Measurements from ENCODE around the gene GNL3L.

DNA sequence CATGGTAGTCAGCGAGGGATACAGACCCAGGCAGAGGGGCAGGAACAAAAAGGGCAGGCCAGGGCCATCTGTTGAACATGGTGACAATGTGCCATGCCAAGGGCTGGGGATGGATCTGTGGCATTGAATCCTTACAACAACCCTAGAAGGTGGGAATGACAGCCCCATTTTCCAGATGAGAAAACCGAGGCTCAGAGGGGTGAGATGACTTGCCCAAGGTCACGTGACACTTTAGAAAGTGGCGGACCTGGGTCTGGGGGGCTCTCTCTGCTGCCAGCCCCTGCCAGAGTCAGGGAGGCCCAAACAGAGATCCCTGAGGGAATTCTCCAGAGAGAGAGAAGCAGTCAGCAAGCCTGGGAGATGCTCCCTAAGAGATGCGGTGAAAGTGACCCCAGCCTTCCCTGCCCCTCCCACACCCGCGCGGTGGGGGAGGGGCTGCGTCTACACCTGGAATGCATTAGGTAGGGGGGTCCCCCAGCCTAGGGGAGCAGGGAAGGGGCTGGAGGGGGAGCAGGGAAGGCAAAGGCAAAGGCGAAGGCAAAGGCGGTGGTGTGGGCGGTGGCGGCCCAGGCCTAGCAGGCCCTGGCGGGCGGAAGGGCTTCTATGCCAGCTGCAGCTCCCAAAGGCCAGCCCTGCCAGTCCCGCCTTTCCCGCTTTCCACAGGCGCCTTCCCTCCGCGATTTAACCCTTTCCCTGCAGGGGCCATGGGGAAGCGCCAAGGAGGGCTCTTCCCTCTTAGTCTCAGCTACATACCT is 47.0 kb upstream of the GNL3L start:
- TF ChIP-seq, protein P1, sequence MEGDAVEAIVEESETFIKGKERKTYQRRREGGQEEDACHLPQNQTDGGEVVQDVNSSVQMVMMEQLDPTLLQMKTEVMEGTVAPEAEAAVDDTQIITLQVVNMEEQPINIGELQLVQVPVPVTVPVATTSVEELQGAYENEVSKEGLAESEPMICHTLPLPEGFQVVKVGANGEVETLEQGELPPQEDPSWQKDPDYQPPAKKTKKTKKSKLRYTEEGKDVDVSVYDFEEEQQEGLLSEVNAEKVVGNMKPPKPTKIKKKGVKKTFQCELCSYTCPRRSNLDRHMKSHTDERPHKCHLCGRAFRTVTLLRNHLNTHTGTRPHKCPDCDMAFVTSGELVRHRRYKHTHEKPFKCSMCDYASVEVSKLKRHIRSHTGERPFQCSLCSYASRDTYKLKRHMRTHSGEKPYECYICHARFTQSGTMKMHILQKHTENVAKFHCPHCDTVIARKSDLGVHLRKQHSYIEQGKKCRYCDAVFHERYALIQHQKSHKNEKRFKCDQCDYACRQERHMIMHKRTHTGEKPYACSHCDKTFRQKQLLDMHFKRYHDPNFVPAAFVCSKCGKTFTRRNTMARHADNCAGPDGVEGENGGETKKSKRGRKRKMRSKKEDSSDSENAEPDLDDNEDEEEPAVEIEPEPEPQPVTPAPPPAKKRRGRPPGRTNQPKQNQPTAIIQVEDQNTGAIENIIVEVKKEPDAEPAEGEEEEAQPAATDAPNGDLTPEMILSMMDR (tag by site-specific recombination; IDR thresholded peaks at IDR 0.05): no peak
- TF ChIP-seq, protein P2, sequence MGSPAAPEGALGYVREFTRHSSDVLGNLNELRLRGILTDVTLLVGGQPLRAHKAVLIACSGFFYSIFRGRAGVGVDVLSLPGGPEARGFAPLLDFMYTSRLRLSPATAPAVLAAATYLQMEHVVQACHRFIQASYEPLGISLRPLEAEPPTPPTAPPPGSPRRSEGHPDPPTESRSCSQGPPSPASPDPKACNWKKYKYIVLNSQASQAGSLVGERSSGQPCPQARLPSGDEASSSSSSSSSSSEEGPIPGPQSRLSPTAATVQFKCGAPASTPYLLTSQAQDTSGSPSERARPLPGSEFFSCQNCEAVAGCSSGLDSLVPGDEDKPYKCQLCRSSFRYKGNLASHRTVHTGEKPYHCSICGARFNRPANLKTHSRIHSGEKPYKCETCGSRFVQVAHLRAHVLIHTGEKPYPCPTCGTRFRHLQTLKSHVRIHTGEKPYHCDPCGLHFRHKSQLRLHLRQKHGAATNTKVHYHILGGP (tag by site-specific recombination; IDR thresholded peaks at IDR 0.05): no peak
- TF ChIP-seq ZNF2 (tag by site-specific recombination; IDR thresholded peaks at IDR 0.05) (no peak), ZXDB (tag by site-specific recombination; IDR thresholded peaks at IDR 0.05) (no peak), TCF7L2 (IDR thresholded peaks at IDR 0.05; ENCODE audit: borderline replicate concordance, low read depth, low read length) (no peak), TRIM28 (IDR thresholded peaks at IDR 0.05; ENCODE audit: borderline replicate concordance, low read length) (no peak)
